Type B pancreatic cell (in vitro differentiated cells): Measurements from ENCODE around the gene KCNN1. TPM values are rescaled to one million over a fixed set of nuclear protein-coding genes. Genes with fewer than 3 reads are reported as not detected.

Experiments used
- DNase-seq: peaks from one replicate; pipeline ENCODE4 v3.0.0; 2021; ENCODE audit warnings: mixed read lengths; ENCODE audit not compliant: unreplicated experiment; ENCODE audit errors: extremely low spot score
- H3K27ac Mint-ChIP-seq: 2 replicates; pipeline ENCODE4 v1.8.0; 2021; ENCODE audit warnings: mild to moderate bottlenecking, mixed read lengths
- H3K27me3 Mint-ChIP-seq: 2 replicates; pipeline ENCODE4 v1.8.0; 2021; ENCODE audit warnings: mixed read lengths
- H3K36me3 Mint-ChIP-seq: 2 replicates; pipeline ENCODE4 v1.8.0; 2021; ENCODE audit warnings: mixed read lengths
- H3K4me1 Mint-ChIP-seq: one replicate; pipeline ENCODE4 v1.8.0; 2021; ENCODE audit warnings: mixed read lengths; ENCODE audit not compliant: unreplicated experiment
- H3K4me3 Mint-ChIP-seq: 2 replicates; pipeline ENCODE4 v1.8.0; 2021; ENCODE audit warnings: mild to moderate bottlenecking, mixed read lengths
- H3K9me3 Mint-ChIP-seq: 2 replicates; pipeline ENCODE4 v1.8.0; 2021; ENCODE audit warnings: mixed read lengths
- total RNA-seq: library from RNA; stranded (reverse); gene quantifications from 2 replicates; pipeline ENCODE4 v1.2.1, GENCODE V29; 2021; ENCODE audit warnings: low replicate concordance
- TF ChIP-seq, protein P1 (sequence below): fragments of 200-600 bp; sonication (generic); conservative IDR thresholded peaks from 2 replicates; pipeline ENCODE4 v1.5.0; 2021; ENCODE audit warnings: antibody characterized with exemption, mild to moderate bottlenecking

KCNN1 gene
- total RNA-seq, 1 donor from 2014 or later = 13.4 TPM

DNA sequence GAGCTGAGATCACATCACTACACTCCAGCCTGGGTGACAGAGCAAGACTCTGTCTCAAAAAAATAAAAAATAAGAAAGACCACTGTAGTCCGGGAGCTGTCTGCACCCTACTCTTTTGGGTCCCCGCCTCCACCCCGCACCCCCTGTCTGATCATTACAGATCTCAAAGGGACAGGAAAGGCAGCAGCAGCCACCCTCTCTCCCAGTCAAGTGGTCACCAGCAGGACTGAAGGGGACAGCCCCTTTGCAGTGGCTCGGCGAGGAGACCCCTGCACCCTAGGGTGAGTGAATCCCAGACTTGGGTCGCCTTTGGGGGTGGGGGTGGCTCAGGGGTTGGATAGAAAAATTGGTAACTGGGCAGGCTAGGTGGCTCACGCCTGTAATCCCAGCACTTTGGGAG is 12.5 kb upstream of the KCNN1 start:
- Mint-ChIP-seq H3K4me3 (no peak overlapping the region), H3K9me3 (no peaks in the 10 kb centered on the region), H3K27ac (no peak overlapping the region), H3K27me3 (peaks cover 33% of the 10 kb centered on the region), H3K4me1 (peaks cover 16% of the 10 kb centered on the region), H3K36me3 (no peaks in the 10 kb centered on the region)
- TF ChIP-seq, protein P1, sequence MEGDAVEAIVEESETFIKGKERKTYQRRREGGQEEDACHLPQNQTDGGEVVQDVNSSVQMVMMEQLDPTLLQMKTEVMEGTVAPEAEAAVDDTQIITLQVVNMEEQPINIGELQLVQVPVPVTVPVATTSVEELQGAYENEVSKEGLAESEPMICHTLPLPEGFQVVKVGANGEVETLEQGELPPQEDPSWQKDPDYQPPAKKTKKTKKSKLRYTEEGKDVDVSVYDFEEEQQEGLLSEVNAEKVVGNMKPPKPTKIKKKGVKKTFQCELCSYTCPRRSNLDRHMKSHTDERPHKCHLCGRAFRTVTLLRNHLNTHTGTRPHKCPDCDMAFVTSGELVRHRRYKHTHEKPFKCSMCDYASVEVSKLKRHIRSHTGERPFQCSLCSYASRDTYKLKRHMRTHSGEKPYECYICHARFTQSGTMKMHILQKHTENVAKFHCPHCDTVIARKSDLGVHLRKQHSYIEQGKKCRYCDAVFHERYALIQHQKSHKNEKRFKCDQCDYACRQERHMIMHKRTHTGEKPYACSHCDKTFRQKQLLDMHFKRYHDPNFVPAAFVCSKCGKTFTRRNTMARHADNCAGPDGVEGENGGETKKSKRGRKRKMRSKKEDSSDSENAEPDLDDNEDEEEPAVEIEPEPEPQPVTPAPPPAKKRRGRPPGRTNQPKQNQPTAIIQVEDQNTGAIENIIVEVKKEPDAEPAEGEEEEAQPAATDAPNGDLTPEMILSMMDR = no peak
- DNase-seq = no peak

DNA sequence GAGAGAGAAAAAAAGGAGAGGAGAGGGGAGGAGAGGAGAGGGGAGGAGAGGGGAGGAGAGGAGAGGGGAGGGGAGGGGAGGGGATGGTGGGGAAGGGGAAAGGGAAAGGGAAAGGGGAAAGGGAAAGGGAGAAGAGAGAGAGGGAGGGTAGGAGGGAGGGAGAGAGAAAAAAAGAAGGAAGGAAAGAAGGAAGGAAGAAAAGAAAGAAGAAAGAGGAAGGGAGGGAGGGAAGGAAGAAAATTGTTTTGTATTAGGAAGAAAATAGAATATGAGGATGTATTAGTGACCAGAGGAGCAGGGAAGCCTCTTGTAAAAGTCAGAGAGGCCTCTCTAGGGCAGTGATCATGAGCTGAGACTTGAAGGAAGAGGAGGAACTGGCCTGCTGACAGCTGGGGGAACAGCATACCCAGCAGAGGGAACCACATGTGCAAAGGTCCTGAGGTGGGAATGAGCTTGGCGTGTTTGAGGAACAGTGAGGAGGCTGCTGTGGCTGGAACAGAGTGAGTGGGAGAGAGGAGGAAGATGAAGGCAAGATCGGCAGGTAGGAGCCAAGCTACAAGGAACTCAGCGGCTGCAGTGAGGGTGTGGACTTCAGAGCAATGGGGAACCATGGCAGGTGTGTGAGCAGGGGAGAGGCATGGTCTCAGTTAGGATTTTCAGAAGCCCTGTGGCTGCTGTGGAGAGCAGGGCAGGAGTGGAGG is 9.6 kb upstream of the KCNN1 start:
- H3K9me3 Mint-ChIP-seq = no peaks in the 10 kb centered on the region
- TF ChIP-seq, protein P1 = no peak
- H3K4me1 Mint-ChIP-seq = peaks cover 7% of the 10 kb centered on the region
- H3K36me3 Mint-ChIP-seq = no peaks in the 10 kb centered on the region
- H3K4me3 Mint-ChIP-seq = no peak overlapping the region
- DNase-seq = no peak
- peaks cover 15% of the 10 kb centered on the region for H3K27me3 Mint-ChIP-seq
- H3K27ac Mint-ChIP-seq = no peak overlapping the region

DNA sequence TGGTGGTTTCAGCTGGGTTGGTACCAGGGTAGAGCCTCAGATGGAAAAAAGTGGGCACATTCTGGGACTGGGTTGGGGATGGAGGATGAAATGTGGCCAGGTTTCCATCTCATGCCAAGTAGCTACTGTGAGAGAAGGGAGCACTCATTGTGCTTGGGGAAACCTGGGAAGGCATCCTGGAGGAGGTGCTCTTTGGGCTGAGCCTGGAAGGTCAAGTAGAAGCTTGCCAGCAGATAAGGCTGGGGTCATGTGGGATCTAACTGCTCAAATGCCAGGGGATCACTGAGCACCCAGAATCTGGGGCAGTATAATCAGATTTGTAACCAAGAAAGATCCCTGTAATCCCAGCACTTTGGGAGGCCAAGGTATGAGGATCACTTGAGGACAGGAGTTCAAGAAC is 9.0 kb upstream of the KCNN1 start:
- no peak for DNase-seq
- H3K9me3 Mint-ChIP-seq = no peaks in the 10 kb centered on the region
- H3K36me3 Mint-ChIP-seq = no peaks in the 10 kb centered on the region
- TF ChIP-seq, protein P1 = no peak
- H3K4me3 Mint-ChIP-seq = no peak overlapping the region
- peaks cover 7% of the 10 kb centered on the region for H3K4me1 Mint-ChIP-seq
- H3K27me3 Mint-ChIP-seq = peaks cover 15% of the 10 kb centered on the region
- no peak overlapping the region for H3K27ac Mint-ChIP-seq

DNA sequence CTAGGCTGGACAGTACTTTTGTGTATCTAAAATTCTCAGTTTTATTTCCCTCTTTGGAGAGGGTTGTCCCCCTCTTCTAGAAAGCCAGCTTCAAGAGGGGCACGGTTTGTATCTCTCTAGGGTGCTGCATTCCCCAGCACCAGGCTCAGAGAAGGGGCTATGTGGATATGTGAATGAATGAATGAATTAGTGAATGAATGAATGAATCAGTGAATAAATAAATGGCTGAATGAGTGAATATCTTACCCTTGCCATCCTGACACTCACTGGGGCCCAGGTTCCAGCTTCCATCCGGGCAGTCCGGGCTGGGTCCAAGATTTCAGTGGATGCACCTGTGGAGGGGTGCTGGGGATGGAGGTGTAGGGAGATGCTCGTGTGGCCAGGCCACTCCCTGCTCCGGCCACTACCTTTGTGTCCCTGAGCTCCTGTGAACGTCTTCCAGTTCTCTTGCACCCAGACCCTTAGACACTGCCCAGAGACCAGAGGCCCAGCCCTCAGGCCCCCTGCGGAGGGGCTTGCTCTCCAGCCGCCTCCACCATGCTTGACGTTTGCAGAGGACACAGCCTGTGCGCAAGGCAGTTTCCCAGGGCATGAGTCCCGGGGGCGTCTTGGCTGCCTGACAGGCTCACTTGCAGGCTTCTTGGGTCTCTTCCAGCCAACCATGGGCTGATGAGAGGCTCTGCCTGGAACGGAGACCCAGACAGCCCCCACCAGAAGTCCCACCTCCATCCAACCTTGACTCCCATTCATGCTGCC is 2.8 kb upstream of the KCNN1 start:
- Mint-ChIP-seq H3K9me3 (no peaks in the 10 kb centered on the region), H3K4me3 (no peak overlapping the region), H3K36me3 (no peaks in the 10 kb centered on the region), H3K27ac (no peak overlapping the region), H3K27me3 (peaks cover 21% of the 10 kb centered on the region), H3K4me1 (no peaks in the 10 kb centered on the region)
- TF ChIP-seq, protein P1 = no peak
- no peak for DNase-seq

DNA sequence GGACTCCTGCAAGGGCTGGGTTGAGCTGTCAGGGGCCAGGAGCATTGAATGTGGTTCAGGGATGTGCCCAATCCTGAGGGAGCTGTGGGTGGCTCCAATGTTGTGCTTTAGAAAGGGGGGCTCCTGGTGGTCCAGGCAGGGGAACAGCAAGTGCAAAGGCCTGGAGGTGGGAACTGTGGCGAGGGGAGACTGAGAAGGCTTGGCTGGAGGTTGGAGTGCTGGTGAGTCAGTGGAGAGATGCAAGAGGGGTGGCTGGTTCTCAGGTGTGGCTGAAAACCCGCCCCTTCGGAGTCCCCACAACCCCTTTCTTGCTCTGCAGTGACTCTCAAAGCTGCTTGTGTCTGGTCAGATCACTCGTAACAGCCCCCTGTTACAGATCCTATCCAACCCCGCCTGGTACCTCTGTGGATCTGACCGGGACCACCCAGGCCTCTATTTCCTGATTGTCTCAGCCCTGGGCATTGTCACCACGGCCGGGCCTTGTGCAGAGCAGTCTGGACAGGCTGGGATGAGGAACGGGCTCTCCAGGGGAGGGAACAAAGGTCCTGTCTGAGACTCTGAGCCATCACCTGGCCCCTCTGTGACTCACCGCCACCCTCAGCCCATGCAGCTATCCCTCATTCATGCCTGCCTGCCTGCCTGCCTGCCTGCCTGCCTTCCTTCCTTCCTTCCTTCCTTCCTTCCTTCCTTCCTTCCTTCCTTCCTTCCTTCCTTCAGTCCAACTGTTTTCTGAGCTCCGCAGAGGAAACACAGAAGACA is 1.4 kb upstream of the KCNN1 start:
- H3K27ac Mint-ChIP-seq = peak overlapping the region; percentile 53
- no peaks in the 10 kb centered on the region for H3K4me1 Mint-ChIP-seq
- H3K36me3 Mint-ChIP-seq = no peaks in the 10 kb centered on the region
- TF ChIP-seq, protein P1 = no peak
- DNase-seq = no peak
- H3K9me3 Mint-ChIP-seq = no peaks in the 10 kb centered on the region
- H3K27me3 Mint-ChIP-seq = peaks cover 21% of the 10 kb centered on the region
- H3K4me3 Mint-ChIP-seq = peak overlapping the region; percentile 88
